DOHH2 (cell line): ENCODE measurements around the gene LYPD6B.

Experiments
- H3F3A ChIP-seq: fragments of 200-600 bp; sonication (generic), shearing (Covaris generic); 2 replicates; pipeline ENCODE4 v1.6.0; 2016; ENCODE audit warnings: antibody characterized with exemption, mild to moderate bottlenecking; ENCODE audit not compliant: control insufficient read depth, insufficient read depth
- H3K27ac ChIP-seq: fragments of 200-600 bp; sonication (generic); 2 replicates; pipeline ENCODE4 v1.5.1; 2014; ENCODE audit warnings: low read depth, mild to moderate bottlenecking, low read length, moderate library complexity
- H3K27me3 ChIP-seq: fragments of 200-600 bp; sonication (generic); 2 replicates; pipeline ENCODE4 v1.6.1; 2014; ENCODE audit warnings: mild to moderate bottlenecking, low read length, mixed read lengths; ENCODE audit not compliant: control insufficient read depth
- H3K36me3 ChIP-seq: fragments of 200-600 bp; sonication (generic); 2 replicates; pipeline ENCODE4 v1.6.1; 2014; ENCODE audit warnings: mild to moderate bottlenecking, low read length, moderate library complexity, mixed read lengths; ENCODE audit not compliant: control insufficient read depth
- H3K4me1 ChIP-seq: fragments of 200-600 bp; sonication (generic); 2 replicates; pipeline ENCODE4 v1.6.1; 2014; ENCODE audit warnings: mild to moderate bottlenecking, low read length, mixed read lengths; ENCODE audit not compliant: control insufficient read depth
- H3K4me2 ChIP-seq: fragments of 200-600 bp; sonication (generic); 2 replicates; pipeline ENCODE4 v1.6.0; 2014; ENCODE audit warnings: mild to moderate bottlenecking, low read length, moderate library complexity
- H3K4me3 ChIP-seq: fragments of 200-600 bp; sonication (generic); 2 replicates; pipeline ENCODE4 v1.5.1; 2014; ENCODE audit warnings: mild to moderate bottlenecking, low read length, mixed read lengths
- H3K79me2 ChIP-seq: fragments of 200-600 bp; sonication (generic); 2 replicates; pipeline ENCODE4 v1.6.1; 2014; ENCODE audit warnings: mild to moderate bottlenecking, low read length, mixed read lengths; ENCODE audit not compliant: control insufficient read depth
- H3K9me2 ChIP-seq: fragments of 200-600 bp; sonication (generic); replicated peaks from 2 replicates; pipeline ENCODE4 v1.6.1; 2014; ENCODE audit warnings: mild to moderate bottlenecking, low read length, mixed read lengths; ENCODE audit not compliant: control insufficient read depth
- H3K9me3 ChIP-seq: fragments of 200-600 bp; sonication (generic); 2 replicates; pipeline ENCODE4 v1.6.1; 2014; ENCODE audit warnings: antibody characterized with exemption, low read length, mixed read lengths; ENCODE audit not compliant: control insufficient read depth, insufficient read depth
- H4K20me1 ChIP-seq: fragments of 200-600 bp; sonication (generic); 2 replicates; pipeline ENCODE4 v1.6.0; 2014; ENCODE audit warnings: low read depth, mild to moderate bottlenecking, antibody characterized with exemption, low read length, moderate library complexity; ENCODE audit not compliant: control insufficient read depth, insufficient read depth
- CTCF ChIP-seq: fragments of 200-600 bp; sonication (generic); IDR thresholded peaks from one replicate; pipeline ENCODE4 v1.5.1; 2014; ENCODE audit warnings: antibody characterized with exemption, mild to moderate bottlenecking, low read depth, low read length; ENCODE audit not compliant: poor library complexity, severe bottlenecking
- EZH2phosphoT487 ChIP-seq: fragments of 200-600 bp; sonication (generic); IDR thresholded peaks from 2 replicates; pipeline ENCODE4 v1.6.1; 2017; ENCODE audit warnings: borderline replicate concordance, mild to moderate bottlenecking, antibody characterized with exemption, low read length, moderate library complexity, mixed read lengths

The LYPD6B gene

GRCh38 chr2:149173220-149173619, 134.7 kb downstream of the LYPD6B start:
- no peaks in the 10 kb centered on the region for H3K79me2 ChIP-seq
- no peaks in the 10 kb centered on the region for H3K4me1 ChIP-seq
- no peak overlapping the region for H3K27ac ChIP-seq
- H3K36me3 ChIP-seq, result no peaks in the 10 kb centered on the region; the same call in none of the 2 replicates
- no peaks in the 10 kb centered on the region for H3K9me2 ChIP-seq
- H3K4me3 ChIP-seq, result no peak overlapping the region
- TF ChIP-seq CTCF (no peak), EZH2phosphoT487 (no peak)
- H3K4me2 ChIP-seq, result no peak overlapping the region
- H3K27me3 ChIP-seq, result no peaks in the 10 kb centered on the region
- peaks cover 4% of the 10 kb centered on the region; the same call in 1 of the 2 replicates for H3K9me3 ChIP-seq
- no peaks in the 10 kb centered on the region for H3F3A ChIP-seq
- no peaks in the 10 kb centered on the region for H4K20me1 ChIP-seq

- no peak for TF ChIP-seq EZH2phosphoT487
- no peak for TF ChIP-seq CTCF
- H3K36me3 ChIP-seq, result no peaks in the 10 kb centered on the region; the same call in none of the 2 replicates
- no peak overlapping the region for H3K27ac ChIP-seq
Observed at GRCh38 chr2:149175956-149176355, 137.5 kb downstream of the LYPD6B start.

GRCh38 chr2:149178612-149179011, 140.1 kb downstream of the LYPD6B start:
- Histone ChIP-seq H3K4me1 (no peaks in the 10 kb centered on the region), H3F3A (no peaks in the 10 kb centered on the region), H3K9me3 (no peaks in the 10 kb centered on the region), H3K36me3 (no peaks in the 10 kb centered on the region), H3K27ac (no peak overlapping the region), H3K9me2 (no peaks in the 10 kb centered on the region), H3K4me3 (no peak overlapping the region), H3K4me2 (no peak overlapping the region), H3K79me2 (no peaks in the 10 kb centered on the region), H4K20me1 (no peaks in the 10 kb centered on the region), H3K27me3 (no peaks in the 10 kb centered on the region)
- TF ChIP-seq EZH2phosphoT487, result no peak
- no peak for TF ChIP-seq CTCF

More at GRCh38 chr2:149175956-149176355, 137.5 kb downstream of the LYPD6B start:
- H3K4me3 ChIP-seq, result no peak overlapping the region
- no peaks in the 10 kb centered on the region for H3K9me2 ChIP-seq
- no peaks in the 10 kb centered on the region for H4K20me1 ChIP-seq
- no peaks in the 10 kb centered on the region for H3K4me1 ChIP-seq
- no peaks in the 10 kb centered on the region for H3K79me2 ChIP-seq
- H3K9me3 ChIP-seq, result peaks cover 4% of the 10 kb centered on the region; the same call in 1 of the 2 replicates
- H3K27me3 ChIP-seq, result no peaks in the 10 kb centered on the region
- no peaks in the 10 kb centered on the region for H3F3A ChIP-seq
- no peak overlapping the region for H3K4me2 ChIP-seq
